Caco-2 (cell line): ENCODE data around the gene NBDY. TPM values are rescaled to one million over a fixed set of nuclear protein-coding genes. Genes with fewer than 3 reads are reported as not detected.

Experiments
- BruUV-seq: library from RNA; stranded (reverse); fragments of 400-500 nt; replicated peaks from 2 replicates; lab custom pipeline; 2021; lab: Mats Ljungman, UMichigan
- CTCF ChIA-PET: fragments of 300-600 bp; sonication (Branson Sonifier 250); formaldehyde crosslinking; loops from one replicate; lab custom pipeline; 2022; ENCODE audit warnings: antibody characterized with exemption; lab: Charles Lee
- POLR2A ChIA-PET: fragments of 300-600 bp; sonication (Branson Sonifier 250); formaldehyde crosslinking; loops from one replicate; lab custom pipeline; 2022; ENCODE audit warnings: antibody characterized with exemption; lab: Charles Lee
- DNase-seq, 2 experiments: peaks; one replicate each; pipeline versions ENCODE4 v3.0.0 to v3.0.0-alpha.2; 2020 to 2022
- H3K27me3 ChIP-seq: replicated peaks from 2 replicates; pipeline ENCODE4 v1.6.0; 2011; ENCODE audit warnings: low read length; ENCODE audit not compliant: control insufficient read depth, insufficient read depth
- H3K36me3 ChIP-seq: 2 replicates; pipeline ENCODE4 v1.5.1; 2011; ENCODE audit warnings: low read length; ENCODE audit not compliant: control insufficient read depth, insufficient read depth
- H3K4me1 ChIP-seq: fragments of 250-450 bp; sonication (Bioruptor Pico); 2 replicates; pipeline ENCODE4 v1.5.1; 2020; ENCODE audit warnings: mild to moderate bottlenecking
- H3K4me3 ChIP-seq: 2 replicates; pipeline ENCODE4 v1.5.1; 2011; ENCODE audit warnings: low read depth, mild to moderate bottlenecking, control low read depth, low read length
- H3K9me3 ChIP-seq: fragments of 250-450 bp; sonication (Bioruptor Pico); 2 replicates; pipeline ENCODE4 v1.5.1; 2020; ENCODE audit warnings: mild to moderate bottlenecking, moderate library complexity
- H3K27ac Mint-ChIP-seq: one replicate; pipeline ENCODE4 v1.8.0; 2022; ENCODE audit warnings: mixed read lengths; ENCODE audit not compliant: unreplicated experiment
- H3K27me3 Mint-ChIP-seq: one replicate; pipeline ENCODE4 v1.8.0; 2022; ENCODE audit warnings: mixed read lengths; ENCODE audit not compliant: insufficient read depth, unreplicated experiment
- H3K36me3 Mint-ChIP-seq: one replicate; pipeline ENCODE4 v1.8.0; 2022; ENCODE audit warnings: mild to moderate bottlenecking, mixed read lengths; ENCODE audit not compliant: insufficient read depth, unreplicated experiment
- H3K4me1 Mint-ChIP-seq: one replicate; pipeline ENCODE4 v1.8.0; 2022; ENCODE audit warnings: low read depth, mixed read lengths; ENCODE audit not compliant: unreplicated experiment
- H3K4me3 Mint-ChIP-seq: one replicate; pipeline ENCODE4 v1.8.0; 2022; ENCODE audit warnings: mild to moderate bottlenecking, moderate library complexity, mixed read lengths; ENCODE audit not compliant: unreplicated experiment
- H3K9me3 Mint-ChIP-seq: one replicate; pipeline ENCODE4 v1.8.0; 2022; ENCODE audit warnings: mixed read lengths; ENCODE audit not compliant: unreplicated experiment
- intact Hi-C: fragments of 100-400 bp; cut with micrococcal nuclease; formaldehyde crosslinking; loops from one replicate; pipeline ENCODE4 v1.10.0; 2022; ENCODE audit not compliant: unreplicated experiment
- total RNA-seq: library from RNA; stranded (reverse); gene quantifications from 2 replicates; pipeline ENCODE4 v1.2.3, GENCODE V29; 2022
- TF ChIP-seq, protein P1 (sequence below), 2 experiments: fragments of 200-600 bp in 1 of 2; IDR thresholded peaks; 1 replicate in 1 of 2; 2 replicates in 1 of 2; pipeline versions ENCODE4 v1.5.1 to v1.8.0; 2011 to 2022; ENCODE audit warnings: antibody characterized with exemption in 1 of 2, control low read depth in 1 of 2, inconsistent platforms in 1 of 2, low read depth in 1 of 2, low read length in 1 of 2, mild to moderate bottlenecking in 1 of 2, moderate library complexity in 1 of 2; ENCODE audit not compliant: insufficient read depth in 1 of 2, severe bottlenecking in 1 of 2, unreplicated experiment in 1 of 2

NBDY gene
- total RNA-seq, 1 experiment from 2014 or later = 29.4 TPM

- H3K36me3 Mint-ChIP-seq = peaks cover 5% of the 10 kb centered on the region
- H3K27ac Mint-ChIP-seq = no peak overlapping the region
- intact Hi-C loops = no loop called here
- TF ChIP-seq, protein P1, sequence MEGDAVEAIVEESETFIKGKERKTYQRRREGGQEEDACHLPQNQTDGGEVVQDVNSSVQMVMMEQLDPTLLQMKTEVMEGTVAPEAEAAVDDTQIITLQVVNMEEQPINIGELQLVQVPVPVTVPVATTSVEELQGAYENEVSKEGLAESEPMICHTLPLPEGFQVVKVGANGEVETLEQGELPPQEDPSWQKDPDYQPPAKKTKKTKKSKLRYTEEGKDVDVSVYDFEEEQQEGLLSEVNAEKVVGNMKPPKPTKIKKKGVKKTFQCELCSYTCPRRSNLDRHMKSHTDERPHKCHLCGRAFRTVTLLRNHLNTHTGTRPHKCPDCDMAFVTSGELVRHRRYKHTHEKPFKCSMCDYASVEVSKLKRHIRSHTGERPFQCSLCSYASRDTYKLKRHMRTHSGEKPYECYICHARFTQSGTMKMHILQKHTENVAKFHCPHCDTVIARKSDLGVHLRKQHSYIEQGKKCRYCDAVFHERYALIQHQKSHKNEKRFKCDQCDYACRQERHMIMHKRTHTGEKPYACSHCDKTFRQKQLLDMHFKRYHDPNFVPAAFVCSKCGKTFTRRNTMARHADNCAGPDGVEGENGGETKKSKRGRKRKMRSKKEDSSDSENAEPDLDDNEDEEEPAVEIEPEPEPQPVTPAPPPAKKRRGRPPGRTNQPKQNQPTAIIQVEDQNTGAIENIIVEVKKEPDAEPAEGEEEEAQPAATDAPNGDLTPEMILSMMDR (IDR thresholded peaks at IDR 0.05; ENCODE audit: insufficient read depth in 1 of 2, low read depth in 1 of 2, low read length in 1 of 2, severe bottlenecking in 1 of 2, unreplicated experiment in 1 of 2) = no peak
- Histone ChIP-seq H3K27me3 (no peaks in the 10 kb centered on the region), H3K9me3 (no peaks in the 10 kb centered on the region), H3K36me3 (no peaks in the 10 kb centered on the region), H3K4me1 (no peaks in the 10 kb centered on the region), H3K4me3 (no peak overlapping the region)
- CTCF ChIA-PET = no interaction called here
- H3K27me3 Mint-ChIP-seq = no peaks in the 10 kb centered on the region
- no peak overlapping the region for H3K4me3 Mint-ChIP-seq
- no peak for DNase-seq
- H3K9me3 Mint-ChIP-seq = no peaks in the 10 kb centered on the region
- H3K4me1 Mint-ChIP-seq = no peaks in the 10 kb centered on the region
- POLR2A ChIA-PET = no interaction called here
- no TSS peak for BruUV-seq
Observed at GRCh38 chrX:56795309-56795868, 66.3 kb downstream of the NBDY start.

DNA sequence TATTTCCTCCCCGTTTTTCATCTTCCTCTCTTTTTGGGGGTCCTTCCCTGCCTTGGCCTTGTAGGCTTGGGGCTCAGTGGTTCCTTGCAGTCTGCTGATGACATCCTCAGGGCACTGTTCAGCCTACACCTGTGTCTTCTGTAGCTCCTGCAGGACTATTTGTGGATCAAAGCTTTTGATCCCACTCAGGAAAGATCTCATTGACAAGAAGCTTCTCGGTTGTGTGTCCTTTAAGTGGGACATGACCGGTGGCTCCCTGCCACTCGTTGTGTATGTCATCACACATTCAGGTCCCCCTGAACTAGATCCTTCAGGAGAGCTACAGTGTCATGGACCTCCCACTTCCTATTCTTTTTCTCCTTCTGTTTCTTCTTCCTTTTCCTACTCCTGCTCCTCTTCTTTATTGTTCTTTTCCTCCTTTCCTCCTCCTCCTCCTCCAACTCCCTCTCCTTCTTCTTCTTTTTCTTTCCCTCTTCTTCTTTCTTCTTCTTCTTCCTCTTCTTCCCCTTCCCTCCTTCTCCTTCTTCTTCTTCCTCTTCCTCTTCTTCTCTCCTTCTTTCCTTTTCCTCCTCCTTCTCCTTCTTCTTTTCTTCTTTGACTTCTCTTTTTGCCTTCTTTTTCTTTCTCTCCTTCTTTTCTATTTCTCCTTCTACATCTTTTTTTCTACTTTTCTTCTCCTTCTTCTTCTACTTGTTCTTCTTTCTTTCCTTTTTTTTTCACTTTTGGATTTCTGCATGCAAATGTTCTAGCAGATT is 67.8 kb downstream of the NBDY start:
- Histone ChIP-seq H3K4me3 (no peak overlapping the region), H3K9me3 (no peaks in the 10 kb centered on the region), H3K4me1 (no peaks in the 10 kb centered on the region), H3K27me3 (no peaks in the 10 kb centered on the region), H3K36me3 (no peaks in the 10 kb centered on the region)
- no TSS peak for BruUV-seq
- Mint-ChIP-seq H3K4me1 (no peaks in the 10 kb centered on the region), H3K36me3 (peaks cover 6% of the 10 kb centered on the region), H3K27me3 (no peaks in the 10 kb centered on the region), H3K9me3 (no peaks in the 10 kb centered on the region), H3K4me3 (no peak overlapping the region), H3K27ac (no peak overlapping the region)
- POLR2A ChIA-PET = no interaction called here
- intact Hi-C loops = no loop called here
- TF ChIP-seq, protein P1 (IDR thresholded peaks at IDR 0.05; ENCODE audit: insufficient read depth in 1 of 2, low read depth in 1 of 2, low read length in 1 of 2, severe bottlenecking in 1 of 2, unreplicated experiment in 1 of 2) = no peak
- CTCF ChIA-PET = no interaction called here
- DNase-seq = no peak

GRCh38 chrX:56797574-56798338 is 68.7 kb downstream of the NBDY start:
- TF ChIP-seq, protein P1 (IDR thresholded peaks at IDR 0.05; ENCODE audit: insufficient read depth in 1 of 2, low read depth in 1 of 2, low read length in 1 of 2, severe bottlenecking in 1 of 2, unreplicated experiment in 1 of 2) = no peak
- intact Hi-C loops = no loop called here
- no peak for DNase-seq
- BruUV-seq = no TSS peak
- Histone ChIP-seq H3K27me3 (no peaks in the 10 kb centered on the region), H3K9me3 (no peaks in the 10 kb centered on the region), H3K4me3 (no peak overlapping the region), H3K4me1 (no peaks in the 10 kb centered on the region), H3K36me3 (no peaks in the 10 kb centered on the region)
- H3K4me3 Mint-ChIP-seq = no peak overlapping the region
- POLR2A ChIA-PET = no interaction called here
- H3K27ac Mint-ChIP-seq = no peak overlapping the region
- peaks cover 6% of the 10 kb centered on the region for H3K36me3 Mint-ChIP-seq
- no peaks in the 10 kb centered on the region for H3K4me1 Mint-ChIP-seq
- H3K27me3 Mint-ChIP-seq = no peaks in the 10 kb centered on the region
- H3K9me3 Mint-ChIP-seq = no peaks in the 10 kb centered on the region
- CTCF ChIA-PET = no interaction called here
